DMS 273 (cell line): ENCODE measurements around the gene GNB1L.
"Not testable (repeated sequence)": the region's sequence is repeated elsewhere in the genome, so short reads cannot be mapped to it uniquely, and the experiment has no call there.

Experiments used
- DNase-seq: peaks from one replicate; lab custom pipeline; 2025; ENCODE audit not compliant: unreplicated experiment; lab: John Stamatoyannopoulos, UW

The GNB1L gene

GRCh38 chr22:19784384-19785175 lies 70.1 kb downstream of the GNB1L start:
- DNase-seq: no peak

- DNase-seq: no peak
These were observed 70.9 kb downstream of the GNB1L start for GRCh38 chr22:19783586-19784383.

- no peak for DNase-seq
These were observed 72.1 kb downstream of the GNB1L start for GRCh38 chr22:19782533-19782932.

GRCh38 chr22:19779685-19780268 lies 74.9 kb downstream of the GNB1L start:
- DNase-seq: no peak

- no peak for DNase-seq
These were observed 75.7 kb downstream of the GNB1L start for GRCh38 chr22:19779011-19779421.

GRCh38 chr22:19777192-19777591 lies 77.5 kb downstream of the GNB1L start:
- DNase-seq: not testable (repeated sequence)

- DNase-seq: no peak
These were observed 78.1 kb downstream of the GNB1L start for GRCh38 chr22:19776433-19777031.

GRCh38 chr22:19775496-19776325 lies 79.0 kb downstream of the GNB1L start:
- DNase-seq: no peak

- no peak for DNase-seq
These were observed 80.0 kb downstream of the GNB1L start for GRCh38 chr22:19774628-19775027.

- no peak for DNase-seq
These were observed 81.1 kb downstream of the GNB1L start for GRCh38 chr22:19773470-19774040.

- no peak for DNase-seq
These were observed 81.8 kb downstream of the GNB1L start for GRCh38 chr22:19772673-19773469.

- DNase-seq: no peak
These were observed 82.3 kb downstream of the GNB1L start for GRCh38 chr22:19772422-19772672.

GRCh38 chr22:19770349-19771220 lies 84.1 kb downstream of the GNB1L start:
- no peak for DNase-seq

- no peak for DNase-seq
These were observed 85.3 kb downstream of the GNB1L start for GRCh38 chr22:19769393-19769715.

GRCh38 chr22:19767427-19768341 lies 87.0 kb downstream of the GNB1L start:
- DNase-seq: no peak

- DNase-seq: no peak
These were observed 87.9 kb downstream of the GNB1L start for GRCh38 chr22:19766511-19767426.

GRCh38 chr22:19766240-19766510 lies 88.5 kb downstream of the GNB1L start:
- DNase-seq: no peak
